ENCODE measurements around the gene LDLRAD4.

DNA sequence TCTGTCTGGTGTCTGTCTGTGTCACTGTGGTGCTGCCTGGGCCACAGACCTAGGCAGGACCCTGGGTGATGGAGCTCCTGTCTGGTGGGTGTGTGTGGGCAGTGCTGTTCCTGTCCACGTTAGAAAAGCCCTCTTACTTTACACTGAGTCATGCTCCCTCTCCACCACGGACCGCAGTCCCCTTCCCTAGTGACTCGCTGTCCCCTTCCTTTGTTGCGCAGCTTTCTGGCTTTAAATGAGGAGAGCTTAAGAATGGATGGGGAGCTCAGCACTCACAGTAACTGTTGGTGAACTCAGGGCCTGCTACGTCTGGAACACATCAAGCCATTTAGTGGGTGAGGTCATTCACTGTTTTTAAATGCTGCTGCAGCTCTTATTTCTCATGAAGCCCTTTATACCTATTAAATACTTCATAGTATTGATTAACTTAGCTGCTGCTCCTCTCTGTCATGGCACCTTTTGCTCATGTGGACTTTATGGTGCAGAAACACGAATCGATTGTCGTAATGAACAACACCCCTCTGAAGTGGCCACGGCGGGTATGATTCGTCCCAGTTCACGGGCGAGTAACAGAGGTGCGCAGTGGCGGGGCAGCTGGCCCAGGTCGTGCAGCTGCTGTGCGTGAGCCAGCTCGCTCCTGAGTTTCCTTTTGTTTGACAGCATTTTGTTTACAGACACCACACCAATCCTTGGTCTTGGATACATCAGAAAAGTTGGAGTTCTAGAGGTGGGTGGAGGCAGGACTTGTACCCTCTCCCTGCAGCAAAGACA, 100.4 kb downstream of the LDLRAD4 start:
- TF ChIP-seq, protein P1, sequence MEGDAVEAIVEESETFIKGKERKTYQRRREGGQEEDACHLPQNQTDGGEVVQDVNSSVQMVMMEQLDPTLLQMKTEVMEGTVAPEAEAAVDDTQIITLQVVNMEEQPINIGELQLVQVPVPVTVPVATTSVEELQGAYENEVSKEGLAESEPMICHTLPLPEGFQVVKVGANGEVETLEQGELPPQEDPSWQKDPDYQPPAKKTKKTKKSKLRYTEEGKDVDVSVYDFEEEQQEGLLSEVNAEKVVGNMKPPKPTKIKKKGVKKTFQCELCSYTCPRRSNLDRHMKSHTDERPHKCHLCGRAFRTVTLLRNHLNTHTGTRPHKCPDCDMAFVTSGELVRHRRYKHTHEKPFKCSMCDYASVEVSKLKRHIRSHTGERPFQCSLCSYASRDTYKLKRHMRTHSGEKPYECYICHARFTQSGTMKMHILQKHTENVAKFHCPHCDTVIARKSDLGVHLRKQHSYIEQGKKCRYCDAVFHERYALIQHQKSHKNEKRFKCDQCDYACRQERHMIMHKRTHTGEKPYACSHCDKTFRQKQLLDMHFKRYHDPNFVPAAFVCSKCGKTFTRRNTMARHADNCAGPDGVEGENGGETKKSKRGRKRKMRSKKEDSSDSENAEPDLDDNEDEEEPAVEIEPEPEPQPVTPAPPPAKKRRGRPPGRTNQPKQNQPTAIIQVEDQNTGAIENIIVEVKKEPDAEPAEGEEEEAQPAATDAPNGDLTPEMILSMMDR (IDR thresholded peaks at IDR 0.05) = no peak
- TF ChIP-seq EP300 (IDR thresholded peaks at IDR 0.05) = no peak

Data from stomach (tissue), 4 donors.